H9 (cell line): ENCODE results near the gene SLC6A7. TPM values are rescaled to one million over a fixed set of nuclear protein-coding genes. Genes with fewer than 3 reads are reported as not detected.

Experiments
- DNase-seq: peaks from one replicate; pipeline ENCODE4 v3.0.0-alpha.2; 2017
- H2AFZ ChIP-seq: one replicate; pipeline ENCODE4 v1.6.1; 2013; ENCODE audit warnings: mild to moderate bottlenecking, low read length, control low read depth, moderate library complexity
- H2AK5ac ChIP-seq: 2 replicates; pipeline ENCODE4 v1.6.1; 2013; ENCODE audit warnings: low read length, control low read depth, mixed read lengths; ENCODE audit not compliant: insufficient read length
- H2BK120ac ChIP-seq: one replicate; pipeline ENCODE4 v1.6.1; 2013; ENCODE audit warnings: low read depth, mild to moderate bottlenecking, low read length, control low read depth, inconsistent platforms; ENCODE audit not compliant: poor library complexity, severe bottlenecking
- H2BK12ac ChIP-seq: 2 replicates; pipeline ENCODE4 v1.6.1; 2013; ENCODE audit warnings: low read length, control low read depth, mixed read lengths, low read depth; ENCODE audit not compliant: insufficient read length
- H2BK15ac ChIP-seq: 2 replicates; pipeline ENCODE4 v1.6.1; 2013; ENCODE audit warnings: low read depth, low read length, control low read depth
- H2BK20ac ChIP-seq: one replicate; pipeline ENCODE4 v1.6.1; 2013; ENCODE audit warnings: low read depth, mild to moderate bottlenecking, low read length, control low read depth, inconsistent platforms; ENCODE audit not compliant: poor library complexity, severe bottlenecking
- H2BK5ac ChIP-seq: 2 replicates; pipeline ENCODE4 v1.6.1; 2013; ENCODE audit warnings: low read length, control low read depth, mixed read lengths; ENCODE audit not compliant: insufficient read length
- H3K14ac ChIP-seq: 2 replicates; pipeline ENCODE4 v1.6.1; 2013; ENCODE audit warnings: low read length, control low read depth; ENCODE audit not compliant: insufficient read depth
- H3K18ac ChIP-seq: 2 replicates; pipeline ENCODE4 v1.6.1; 2013; ENCODE audit warnings: low read depth, mild to moderate bottlenecking, mixed read lengths, low read length, control low read depth; ENCODE audit not compliant: insufficient read length
- H3K23ac ChIP-seq: 2 replicates; pipeline ENCODE4 v1.6.1; 2013; ENCODE audit warnings: low read length, control low read depth, mixed read lengths, low read depth; ENCODE audit not compliant: insufficient read length
- H3K23me2 ChIP-seq: 2 replicates; pipeline ENCODE4 v1.6.1; 2013; ENCODE audit warnings: low read depth, mild to moderate bottlenecking, mixed read lengths, low read length, control low read depth; ENCODE audit not compliant: insufficient read length, poor library complexity, severe bottlenecking
- H3K27ac ChIP-seq: 2 replicates; pipeline ENCODE4 v1.5.1; 2013; ENCODE audit warnings: low read length, control low read depth, mixed read lengths, low read depth; ENCODE audit not compliant: insufficient read length
- H3K27me3 ChIP-seq: 2 replicates; pipeline ENCODE4 v1.6.1; 2013; ENCODE audit warnings: low read length, control low read depth, inconsistent platforms; ENCODE audit not compliant: insufficient read depth
- H3K4ac ChIP-seq: 2 replicates; pipeline ENCODE4 v1.6.1; 2013; ENCODE audit warnings: low read depth, mild to moderate bottlenecking, control low read depth, inconsistent platforms, low read length, moderate library complexity
- H3K4me1 ChIP-seq: 2 replicates; pipeline ENCODE4 v1.6.1; 2013; ENCODE audit warnings: low read length, control low read depth, inconsistent platforms; ENCODE audit not compliant: insufficient read depth
- H3K4me2 ChIP-seq: 2 replicates; pipeline ENCODE4 v1.6.1; 2013; ENCODE audit warnings: low read length, control low read depth, mixed read lengths; ENCODE audit not compliant: insufficient read length, insufficient read depth
- H3K56ac ChIP-seq: 2 replicates; pipeline ENCODE4 v1.6.1; 2013; ENCODE audit warnings: low read depth, mild to moderate bottlenecking, mixed read lengths, low read length, control low read depth; ENCODE audit not compliant: insufficient read length
- H3K79me1 ChIP-seq: 2 replicates; pipeline ENCODE4 v1.6.1; 2013; ENCODE audit warnings: low read depth, mild to moderate bottlenecking, moderate library complexity, low read length, control low read depth, inconsistent platforms; ENCODE audit not compliant: insufficient read depth, poor library complexity, severe bottlenecking
- H3K79me2 ChIP-seq: 2 replicates; pipeline ENCODE4 v1.6.1; 2013; ENCODE audit warnings: low read length, control low read depth, inconsistent platforms; ENCODE audit not compliant: insufficient read depth
- H3K9ac ChIP-seq: 2 replicates; pipeline ENCODE4 v1.6.1; 2013; ENCODE audit warnings: low read length, control low read depth, mixed read lengths; ENCODE audit not compliant: insufficient read length; ENCODE audit errors: extremely low read depth
- H3K9me3 ChIP-seq: one replicate; pipeline ENCODE4 v1.6.1; 2013; ENCODE audit warnings: low read depth, low read length, inconsistent platforms; ENCODE audit not compliant: control insufficient read depth
- H3T11ph ChIP-seq: one replicate; pipeline ENCODE4 v1.6.1; 2013; ENCODE audit warnings: mild to moderate bottlenecking, low read length, control low read depth, inconsistent platforms
- H4K20me1 ChIP-seq: one replicate; pipeline ENCODE4 v1.6.1; 2013; ENCODE audit not compliant: control insufficient read depth, insufficient read length, insufficient read depth
- H4K5ac ChIP-seq: 2 replicates; pipeline ENCODE4 v1.6.1; 2013; ENCODE audit warnings: low read depth, mild to moderate bottlenecking, mixed read lengths, low read length, control low read depth; ENCODE audit not compliant: insufficient read length
- H4K8ac ChIP-seq: replicated peaks from 2 replicates; pipeline ENCODE4 v1.6.1; 2013; ENCODE audit warnings: low read length, control low read depth, mixed read lengths, low read depth; ENCODE audit not compliant: insufficient read length
- H4K91ac ChIP-seq: 2 replicates; pipeline ENCODE4 v1.6.1; 2013; ENCODE audit warnings: low read depth, mild to moderate bottlenecking, moderate library complexity, mixed read lengths, low read length, control low read depth; ENCODE audit not compliant: insufficient read length
- H3K27ac Mint-ChIP-seq, 3 experiments: 2 replicates in 2 of 3; 3 replicates in 1 of 3; pipeline ENCODE4 v1.8.0; 2020 to 2021; ENCODE audit warnings: mixed read lengths in 3 of 3, mild to moderate bottlenecking in 1 of 3, moderate library complexity in 1 of 3
- H3K27me3 Mint-ChIP-seq: 2 replicates; pipeline ENCODE4 v1.8.0; 2021; ENCODE audit warnings: low read depth, mild to moderate bottlenecking, moderate library complexity, mixed read lengths
- H3K36me3 Mint-ChIP-seq, 3 experiments: 2 replicates in 2 of 3; 3 replicates in 1 of 3; pipeline ENCODE4 v1.8.0; 2020 to 2021; ENCODE audit warnings: low read depth in 3 of 3, mixed read lengths in 3 of 3; ENCODE audit not compliant: insufficient read depth in 1 of 3
- H3K4me1 Mint-ChIP-seq, 2 experiments: 2 replicates each; pipeline ENCODE4 v1.8.0; 2020; ENCODE audit warnings: mixed read lengths in 2 of 2
- H3K4me3 Mint-ChIP-seq, 2 experiments: 2 replicates in 1 of 2; 3 replicates in 1 of 2; pipeline ENCODE4 v1.8.0; 2020 to 2021; ENCODE audit warnings: mild to moderate bottlenecking in 2 of 2, mixed read lengths in 2 of 2, moderate library complexity in 1 of 2
- H3K9me3 Mint-ChIP-seq, 2 experiments: 2 replicates in 1 of 2; 3 replicates in 1 of 2; pipeline ENCODE4 v1.8.0; 2020; ENCODE audit warnings: mild to moderate bottlenecking in 2 of 2, mixed read lengths in 2 of 2, moderate library complexity in 1 of 2
- WGBS: extraction: QIAGEN DNeasy Blood & Tissue Kit; methylation state at CpG from one replicate; pipeline ENCODE4 v1.1.7; 2013; ENCODE audit warnings: missing lambda C conversion rate, low lambda C conversion rate, mixed read lengths; ENCODE audit not compliant: insufficient read length; ENCODE audit errors: extremely low coverage; 5-methylcytosine and 5-hydroxymethylcytosine counted together
- total RNA-seq: library from RNA; stranded (reverse); gene quantifications from 2 replicates; pipeline ENCODE4 v1.2.1, GENCODE V29; 2021
- TF ChIP-seq, protein P1 (sequence below): fragments of 200-600 bp; sonication (generic); conservative IDR thresholded peaks from 3 replicates; pipeline ENCODE4 v1.8.0; 2021; ENCODE audit warnings: antibody characterized with exemption, mild to moderate bottlenecking

SLC6A7 gene
- total RNA-seq, 1 experiment from 2014 or later: not detected

DNA sequence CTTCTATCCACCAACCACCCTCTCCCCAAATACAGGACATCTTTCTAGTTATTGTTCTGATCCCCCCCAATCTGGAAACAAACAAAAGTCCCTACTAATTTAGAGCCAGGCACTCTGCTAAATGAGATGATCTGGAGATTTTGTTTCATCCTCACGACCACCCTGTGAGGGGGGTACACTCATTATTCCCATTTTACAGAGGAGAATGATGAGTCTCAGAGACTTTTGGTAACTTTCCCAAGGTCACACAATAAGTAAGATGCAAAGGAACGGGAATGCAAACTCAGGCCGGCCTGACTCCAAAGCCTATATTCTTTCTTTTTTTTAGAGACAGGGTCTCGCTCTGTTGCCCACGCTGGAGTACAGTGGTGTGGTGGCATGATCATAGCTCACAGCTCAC is 43.6 kb upstream of the SLC6A7 start:
- Histone ChIP-seq H3K18ac (no peak overlapping the region), H4K5ac (no peak overlapping the region), H4K91ac (no peak overlapping the region), H3K27ac (no peak overlapping the region), H3K4ac (no peak overlapping the region), H3K27me3 (no peaks in the 10 kb centered on the region), H4K20me1 (no peaks in the 10 kb centered on the region), H2BK5ac (no peak overlapping the region), H2BK15ac (no peak overlapping the region), H3K9me3 (no peaks in the 10 kb centered on the region), H2BK12ac (no peak overlapping the region), H3K79me2 (no peaks in the 10 kb centered on the region), H3K9ac (no peak overlapping the region), H3K79me1 (no peaks in the 10 kb centered on the region), H2AFZ (no peak overlapping the region), H4K8ac (no peak overlapping the region), H2BK20ac (no peak overlapping the region), H3K23me2 (no peaks in the 10 kb centered on the region), H3K14ac (no peak overlapping the region), H2BK120ac (no peak overlapping the region), H3K23ac (no peak overlapping the region), H3T11ph (no peak overlapping the region), H3K4me1 (peaks cover 5% of the 10 kb centered on the region; the same call in 1 of the 2 replicates), H2AK5ac (no peak overlapping the region), H3K56ac (no peak overlapping the region), H3K4me2 (no peak overlapping the region)
- H3K36me3 Mint-ChIP-seq: no peaks in the 10 kb centered on the region
- no CpG with 5 or more reads among the region's 5 CpGs for WGBS
- H3K4me3 Mint-ChIP-seq: no peak overlapping the region
- DNase-seq: no peak
- H3K4me1 Mint-ChIP-seq: peaks cover 27 to 35% of the 10 kb centered on the region in 2 experiments
- H3K27ac Mint-ChIP-seq: no peak overlapping the region
- peaks cover 7% of the 10 kb centered on the region; the same call in 1 of the 2 replicates for H3K27me3 Mint-ChIP-seq
- TF ChIP-seq, protein P1, sequence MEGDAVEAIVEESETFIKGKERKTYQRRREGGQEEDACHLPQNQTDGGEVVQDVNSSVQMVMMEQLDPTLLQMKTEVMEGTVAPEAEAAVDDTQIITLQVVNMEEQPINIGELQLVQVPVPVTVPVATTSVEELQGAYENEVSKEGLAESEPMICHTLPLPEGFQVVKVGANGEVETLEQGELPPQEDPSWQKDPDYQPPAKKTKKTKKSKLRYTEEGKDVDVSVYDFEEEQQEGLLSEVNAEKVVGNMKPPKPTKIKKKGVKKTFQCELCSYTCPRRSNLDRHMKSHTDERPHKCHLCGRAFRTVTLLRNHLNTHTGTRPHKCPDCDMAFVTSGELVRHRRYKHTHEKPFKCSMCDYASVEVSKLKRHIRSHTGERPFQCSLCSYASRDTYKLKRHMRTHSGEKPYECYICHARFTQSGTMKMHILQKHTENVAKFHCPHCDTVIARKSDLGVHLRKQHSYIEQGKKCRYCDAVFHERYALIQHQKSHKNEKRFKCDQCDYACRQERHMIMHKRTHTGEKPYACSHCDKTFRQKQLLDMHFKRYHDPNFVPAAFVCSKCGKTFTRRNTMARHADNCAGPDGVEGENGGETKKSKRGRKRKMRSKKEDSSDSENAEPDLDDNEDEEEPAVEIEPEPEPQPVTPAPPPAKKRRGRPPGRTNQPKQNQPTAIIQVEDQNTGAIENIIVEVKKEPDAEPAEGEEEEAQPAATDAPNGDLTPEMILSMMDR: no peak
- H3K9me3 Mint-ChIP-seq: no peaks in the 10 kb centered on the region
